KOPT-K1 (cell line): Measurements from ENCODE around the gene ITGA7.
A peak's percentile ranks its signal among the peaks of the same experiment; 100 is the strongest.

Experiments
- H3K27ac ChIP-seq: fragments of 200-600 bp; sonication (generic); 2 replicates; pipeline ENCODE4 v1.5.1; 2016; ENCODE audit warnings: antibody characterized with exemption, mild to moderate bottlenecking, low read depth, low read length; ENCODE audit not compliant: poor library complexity, severe bottlenecking
- H3K36me3 ChIP-seq: fragments of 200-600 bp; sonication (generic); 2 replicates; pipeline ENCODE4 v1.5.1; 2017; ENCODE audit warnings: antibody characterized with exemption, mild to moderate bottlenecking, low read length, moderate library complexity; ENCODE audit not compliant: insufficient read depth
- H3K9me3 ChIP-seq: fragments of 200-600 bp; sonication (generic); 2 replicates; pipeline ENCODE4 v1.5.1; 2017; ENCODE audit warnings: antibody characterized with exemption, low read length, mild to moderate bottlenecking; ENCODE audit not compliant: insufficient read depth, poor library complexity, severe bottlenecking

The ITGA7 gene

DNA sequence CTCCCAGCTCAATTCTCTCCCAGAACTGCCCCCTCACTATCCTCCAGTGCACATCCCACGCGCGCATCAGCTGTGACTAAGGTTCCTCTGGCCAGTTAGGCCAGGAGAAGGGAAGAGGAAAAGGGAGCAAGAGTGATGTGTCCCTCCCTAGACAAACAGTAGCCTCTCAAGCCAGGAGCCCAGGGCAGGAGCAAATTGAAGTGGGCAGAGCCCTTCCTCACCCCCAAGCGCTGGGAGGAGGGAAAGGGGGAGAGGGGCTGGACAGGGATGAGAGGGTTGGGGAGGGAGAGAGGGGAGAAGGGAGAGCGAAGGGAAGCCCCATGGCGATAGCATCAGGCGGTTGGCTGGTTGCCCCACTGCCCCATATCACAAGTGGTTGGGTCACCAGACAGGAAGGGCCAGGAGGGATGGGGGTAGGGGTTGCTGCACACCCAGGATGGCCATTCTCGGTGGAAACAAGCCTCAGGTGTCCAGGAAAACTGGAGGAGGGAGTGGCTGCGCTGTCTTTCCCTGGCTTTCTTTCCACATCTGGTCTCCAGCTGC, 20.0 kb upstream of the ITGA7 start:
- no peaks in the 10 kb centered on the region for H3K9me3 ChIP-seq
- H3K27ac ChIP-seq, result peak overlapping the region; percentile 78
- H3K36me3 ChIP-seq, result peaks cover 41% of the 10 kb centered on the region

DNA sequence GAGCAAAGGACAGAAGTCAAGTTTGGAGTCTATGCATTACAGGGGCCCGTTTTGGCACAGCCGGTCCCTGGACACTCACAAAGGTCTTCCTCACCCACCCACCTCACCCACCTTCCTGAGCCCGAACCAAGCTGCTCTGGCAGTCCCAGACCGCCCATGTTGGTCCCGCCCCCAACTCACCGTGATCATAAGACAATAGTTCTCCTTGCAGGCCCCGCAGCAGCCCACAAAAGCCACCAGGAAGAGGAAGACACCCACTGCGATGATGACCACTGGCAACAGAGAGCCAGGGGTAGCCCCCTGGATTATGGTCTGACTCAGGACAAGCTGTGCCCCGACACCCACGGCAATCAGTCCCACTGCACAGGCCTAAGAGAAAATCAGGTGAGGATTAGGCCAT, 19.3 kb upstream of the ITGA7 start:
- H3K36me3 ChIP-seq, result peaks cover 43% of the 10 kb centered on the region
- H3K27ac ChIP-seq, result no peak overlapping the region
- H3K9me3 ChIP-seq, result no peaks in the 10 kb centered on the region

GRCh38 chr12:55725556-55725955, 17.9 kb upstream of the ITGA7 start:
- no peaks in the 10 kb centered on the region for H3K9me3 ChIP-seq
- no peak overlapping the region for H3K27ac ChIP-seq
- peaks cover 57% of the 10 kb centered on the region for H3K36me3 ChIP-seq

GRCh38 chr12:55724940-55725309, 17.2 kb upstream of the ITGA7 start:
- H3K36me3 ChIP-seq, result peaks cover 63% of the 10 kb centered on the region
- no peak overlapping the region for H3K27ac ChIP-seq
- H3K9me3 ChIP-seq, result no peaks in the 10 kb centered on the region

DNA sequence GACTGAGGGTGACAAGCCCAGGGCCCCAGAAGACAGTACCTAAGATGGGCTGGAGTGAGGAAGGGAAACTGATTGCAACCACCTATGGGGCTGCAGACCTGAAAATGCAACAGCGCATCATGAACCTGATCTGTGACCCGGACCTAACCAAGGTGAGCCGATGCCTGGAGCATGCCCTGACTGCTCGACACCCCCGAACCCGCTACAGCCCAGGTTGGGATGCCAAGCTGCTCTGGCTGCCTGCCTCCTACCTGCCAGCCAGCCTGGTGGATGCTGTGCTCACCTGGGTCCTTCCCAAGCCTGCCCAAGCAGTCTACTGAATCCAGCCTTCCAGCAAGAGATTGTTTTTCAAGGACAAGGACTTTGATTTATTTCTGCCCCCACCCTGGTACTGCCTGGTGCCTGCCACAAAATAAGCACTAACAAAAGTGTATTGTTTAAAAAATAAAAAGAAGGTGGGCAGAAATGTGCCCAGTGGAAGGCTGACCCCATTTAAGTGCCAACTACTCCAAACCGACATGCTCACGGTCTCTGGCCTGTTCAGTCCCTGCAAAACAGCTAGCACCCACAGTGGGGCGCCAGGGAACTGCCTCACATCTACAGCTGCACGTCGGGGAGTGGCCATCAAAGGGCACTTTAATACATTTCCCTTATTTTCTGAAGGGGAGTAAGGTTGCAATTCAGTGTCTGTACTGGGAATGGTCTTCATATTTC, 16.7 kb upstream of the ITGA7 start:
- Histone ChIP-seq H3K9me3 (no peaks in the 10 kb centered on the region), H3K27ac (no peak overlapping the region), H3K36me3 (peaks cover 69% of the 10 kb centered on the region)

DNA sequence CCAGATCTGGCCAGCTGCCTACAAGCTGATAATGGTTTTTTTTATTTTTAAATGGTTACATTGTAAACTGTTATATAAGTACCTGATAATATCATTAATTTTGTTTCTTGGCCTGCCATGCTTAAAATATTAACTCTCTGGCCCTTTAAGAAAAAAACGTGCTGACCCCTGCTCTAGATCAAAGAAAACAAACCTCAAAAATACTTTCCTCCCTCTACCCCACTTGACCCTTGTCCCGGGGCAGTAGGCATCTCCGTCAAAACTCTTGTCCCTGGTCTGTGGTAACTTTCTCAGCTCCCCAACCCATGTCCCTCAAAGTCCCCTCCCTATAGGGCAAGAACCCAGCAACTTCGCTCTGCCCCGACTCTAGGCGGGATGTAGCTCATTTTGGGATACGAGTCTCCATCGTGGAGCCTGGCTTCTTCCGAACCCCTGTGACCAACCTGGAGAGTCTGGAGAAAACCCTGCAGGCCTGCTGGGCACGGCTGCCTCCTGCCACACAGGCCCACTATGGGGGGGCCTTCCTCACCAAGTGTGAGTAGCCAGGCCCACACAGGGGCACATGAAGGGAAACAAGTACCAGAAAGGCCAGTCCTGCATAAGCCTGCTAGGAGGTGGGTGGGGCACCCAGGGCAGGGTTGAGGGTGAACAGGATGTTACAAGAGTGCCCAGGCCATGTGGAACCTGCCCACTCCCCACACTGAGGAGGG, 16.0 kb upstream of the ITGA7 start:
- H3K27ac ChIP-seq, result no peak overlapping the region
- H3K36me3 ChIP-seq, result peaks cover 76% of the 10 kb centered on the region
- H3K9me3 ChIP-seq, result no peaks in the 10 kb centered on the region

DNA sequence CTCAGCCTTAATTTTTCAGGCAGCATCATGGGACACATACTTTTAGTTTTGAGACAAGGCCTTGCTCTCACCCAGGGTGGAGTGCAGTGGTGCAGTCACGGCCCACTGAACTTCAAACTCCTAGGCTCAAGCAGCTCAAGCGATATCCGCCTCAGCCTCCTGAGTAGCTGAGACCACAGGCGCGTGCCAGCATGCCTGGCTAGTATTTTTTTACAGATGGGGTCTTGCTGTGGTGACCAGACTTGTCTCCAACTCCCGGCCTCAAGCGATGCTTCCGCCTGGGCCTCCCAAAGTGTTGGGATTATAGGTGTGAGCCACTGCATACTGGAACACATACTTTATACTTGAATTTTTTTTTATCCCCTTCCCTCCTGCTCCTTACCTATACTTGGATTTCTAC, 15.2 kb upstream of the ITGA7 start:
- no peak overlapping the region for H3K27ac ChIP-seq
- no peaks in the 10 kb centered on the region for H3K9me3 ChIP-seq
- peaks cover 82% of the 10 kb centered on the region for H3K36me3 ChIP-seq

- H3K9me3 ChIP-seq, result no peaks in the 10 kb centered on the region
- peaks cover 76% of the 10 kb centered on the region for H3K36me3 ChIP-seq
- no peak overlapping the region for H3K27ac ChIP-seq
Observed at GRCh38 chr12:55721601-55722213, 14.0 kb upstream of the ITGA7 start.

- peaks cover 71% of the 10 kb centered on the region for H3K36me3 ChIP-seq
- H3K27ac ChIP-seq, result no peak overlapping the region
- no peaks in the 10 kb centered on the region for H3K9me3 ChIP-seq
Observed at GRCh38 chr12:55720894-55721444, 13.3 kb upstream of the ITGA7 start.

DNA sequence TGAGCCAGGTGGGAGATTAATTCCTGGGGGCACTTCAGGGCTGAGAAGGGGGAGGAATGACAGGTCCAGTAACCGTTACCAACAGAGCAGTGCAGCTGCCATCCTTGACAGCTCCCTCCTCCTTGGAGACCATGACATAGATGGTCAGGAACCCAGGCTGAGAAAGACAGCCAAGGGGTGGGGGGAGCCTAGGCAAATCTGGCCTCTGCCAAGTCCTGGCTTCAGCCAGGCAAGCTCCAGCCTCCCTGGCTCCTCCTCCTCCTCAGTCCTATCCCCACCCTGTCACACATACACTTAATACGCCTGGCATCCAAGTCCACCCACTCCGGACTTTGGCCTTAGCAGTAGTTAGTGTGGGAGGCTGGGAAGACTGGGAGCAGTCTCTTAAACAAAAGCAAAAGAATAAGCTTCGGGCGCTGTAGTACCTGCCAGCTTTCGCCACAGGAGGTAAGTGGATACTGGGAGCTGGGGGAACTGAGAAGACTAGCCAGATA, 12.4 kb upstream of the ITGA7 start, which contains the start of gene RDH5:
RDH5 (plus strand) TSS at position 323 of the 494 bp plus-strand sequence. CDS start 792 bp downstream, outside the sequence.
- Histone ChIP-seq H3K36me3 (peaks cover 62% of the 10 kb centered on the region), H3K9me3 (no peaks in the 10 kb centered on the region), H3K27ac (no peak within 1 kb of the TSS)

- no peak overlapping the region for H3K27ac ChIP-seq
- H3K36me3 ChIP-seq, result peaks cover 56% of the 10 kb centered on the region
- H3K9me3 ChIP-seq, result no peaks in the 10 kb centered on the region
Observed at GRCh38 chr12:55719371-55719770, 11.7 kb upstream of the ITGA7 start.

- peaks cover 50% of the 10 kb centered on the region; the same call in 1 of the 2 replicates for H3K36me3 ChIP-seq
- H3K9me3 ChIP-seq, result no peaks in the 10 kb centered on the region
- no peak overlapping the region for H3K27ac ChIP-seq
Observed at GRCh38 chr12:55718624-55719275, 11.0 kb upstream of the ITGA7 start.

DNA sequence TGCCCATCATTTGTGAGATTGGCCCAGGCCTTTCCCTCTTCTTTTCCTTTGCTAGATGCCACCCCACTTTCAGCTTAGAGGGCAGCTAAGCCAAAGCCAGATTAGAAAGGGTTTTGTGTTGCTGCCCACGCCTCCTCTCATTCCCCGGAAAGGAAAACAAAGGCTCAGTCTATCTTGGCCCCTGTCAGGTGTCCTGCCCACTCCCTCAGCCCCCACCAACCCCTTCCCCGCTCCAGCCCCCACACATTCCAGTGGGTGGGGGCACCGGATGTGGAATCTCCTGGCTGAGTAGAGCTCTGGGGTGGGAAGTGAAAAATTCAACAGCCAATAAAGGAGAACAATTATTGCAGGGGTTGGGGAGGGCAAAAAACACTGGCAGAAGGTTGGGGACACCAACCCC, 10.3 kb upstream of the ITGA7 start:
- H3K9me3 ChIP-seq, result no peaks in the 10 kb centered on the region
- peaks cover 45% of the 10 kb centered on the region; the same call in 1 of the 2 replicates for H3K36me3 ChIP-seq
- H3K27ac ChIP-seq, result no peak overlapping the region
